ENCODE measurements around the gene WWC2. TPM values are rescaled to one million over a fixed set of nuclear protein-coding genes. Genes with fewer than 3 reads are reported as not detected.

Gene WWC2
- total RNA-seq, 1 experiment from 2014 or later: 39.1 TPM

DNA sequence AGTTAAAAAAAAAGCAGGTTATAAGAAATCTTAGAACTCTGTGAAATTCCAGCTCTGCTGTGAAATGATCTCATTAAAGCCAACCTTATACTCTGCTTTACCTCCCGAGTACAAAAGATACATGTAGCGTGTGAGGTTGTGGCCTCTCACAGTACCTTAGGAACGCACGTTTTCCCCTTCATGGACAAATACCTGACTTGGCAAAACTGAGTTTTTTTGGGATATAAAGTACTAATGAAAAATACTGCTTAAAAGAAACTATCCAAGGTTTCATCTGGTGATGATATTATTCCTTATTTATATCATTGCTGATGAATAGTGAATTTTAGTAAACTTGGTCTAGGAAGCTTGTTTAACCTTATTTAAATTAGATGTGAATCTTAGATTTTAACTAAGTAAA lies 48.9 kb downstream of the WWC2 start:
- Histone ChIP-seq H2AFZ (ENCODE audit: low read depth, low read length, poor library complexity, severe bottlenecking) (no peak overlapping the region), H3K4me3 (replicated peaks in 1 of 2; ENCODE audit: low read depth in 1 of 2, low read length in 2 of 2) (no peak overlapping the region), H3K27ac (ENCODE audit: low read depth, low read length) (no peak overlapping the region), H3K4me2 (ENCODE audit: low read length) (no peak overlapping the region), H3K9ac (ENCODE audit: low read length) (no peak overlapping the region), H3K9me2 (ENCODE audit: insufficient read depth) (no peaks in the 10 kb centered on the region), H3K4me1 (ENCODE audit: control insufficient read depth in 1 of 2, insufficient read depth in 2 of 2, low read length in 2 of 2) (no peaks in the 10 kb centered on the region), H4K20me1 (ENCODE audit: insufficient read depth) (peaks cover 4% of the 10 kb centered on the region; the same call in 1 of the 2 replicates), H3K79me2 (ENCODE audit: insufficient read depth, low read length) (peaks cover 82% of the 10 kb centered on the region), H3K36me3 (ENCODE audit: control insufficient read depth in 1 of 2, insufficient read depth in 2 of 2, low read length in 2 of 2) (no peaks in the 10 kb centered on the region), H3K27me3 (ENCODE audit: insufficient read depth, low read length) (no peaks in the 10 kb centered on the region), H3K9me3 (ENCODE audit: control insufficient read depth in 1 of 2, insufficient read depth in 1 of 2, low read depth in 1 of 2, low read length in 2 of 2) (no peaks in the 10 kb centered on the region)
- POLR2A ChIA-PET: interaction anchor here (0.7 kb wide), 1 partner anchor 10 kb away, joined by 3 read pairs; no protein-coding TSS in a partner anchor
- RAD21 ChIA-PET (ENCODE audit: low non-redundant PET in 1 of 2, low total read pairs in 2 of 2, uncharacterized antibody in 2 of 2, unreplicated experiment in 2 of 2): no interaction called here
- TF ChIP-seq RAD21 (IDR thresholded peaks at IDR 0.05; ENCODE audit: low read depth) (no peak), TCF7L2 (IDR thresholded peaks at IDR 0.05; ENCODE audit: borderline replicate concordance, extremely low read depth, insufficient read depth, insufficient read length) (no peak), CEBPB (IDR thresholded peaks at IDR 0.05; ENCODE audit: low read depth) (no peak), EZH2phosphoT487 (IDR thresholded peaks at IDR 0.05; ENCODE audit: borderline replicate concordance) (no peak), POLR2AphosphoS5 (IDR thresholded peaks at IDR 0.05; ENCODE audit: low read depth, low read length) (no peak), SP1 (IDR thresholded peaks at IDR 0.05; ENCODE audit: low read depth) (no peak), ZNF274 (IDR thresholded peaks at IDR 0.05; ENCODE audit: low read depth, low read length) (no peak), ELF1 (IDR thresholded peaks at IDR 0.05; ENCODE audit: borderline replicate concordance, low read depth) (no peak), YY1 (IDR thresholded peaks at IDR 0.05; ENCODE audit: extremely low read depth, insufficient replicate concordance, low read depth, low read length) (no peak)
- TF ChIP-seq, protein P1, sequence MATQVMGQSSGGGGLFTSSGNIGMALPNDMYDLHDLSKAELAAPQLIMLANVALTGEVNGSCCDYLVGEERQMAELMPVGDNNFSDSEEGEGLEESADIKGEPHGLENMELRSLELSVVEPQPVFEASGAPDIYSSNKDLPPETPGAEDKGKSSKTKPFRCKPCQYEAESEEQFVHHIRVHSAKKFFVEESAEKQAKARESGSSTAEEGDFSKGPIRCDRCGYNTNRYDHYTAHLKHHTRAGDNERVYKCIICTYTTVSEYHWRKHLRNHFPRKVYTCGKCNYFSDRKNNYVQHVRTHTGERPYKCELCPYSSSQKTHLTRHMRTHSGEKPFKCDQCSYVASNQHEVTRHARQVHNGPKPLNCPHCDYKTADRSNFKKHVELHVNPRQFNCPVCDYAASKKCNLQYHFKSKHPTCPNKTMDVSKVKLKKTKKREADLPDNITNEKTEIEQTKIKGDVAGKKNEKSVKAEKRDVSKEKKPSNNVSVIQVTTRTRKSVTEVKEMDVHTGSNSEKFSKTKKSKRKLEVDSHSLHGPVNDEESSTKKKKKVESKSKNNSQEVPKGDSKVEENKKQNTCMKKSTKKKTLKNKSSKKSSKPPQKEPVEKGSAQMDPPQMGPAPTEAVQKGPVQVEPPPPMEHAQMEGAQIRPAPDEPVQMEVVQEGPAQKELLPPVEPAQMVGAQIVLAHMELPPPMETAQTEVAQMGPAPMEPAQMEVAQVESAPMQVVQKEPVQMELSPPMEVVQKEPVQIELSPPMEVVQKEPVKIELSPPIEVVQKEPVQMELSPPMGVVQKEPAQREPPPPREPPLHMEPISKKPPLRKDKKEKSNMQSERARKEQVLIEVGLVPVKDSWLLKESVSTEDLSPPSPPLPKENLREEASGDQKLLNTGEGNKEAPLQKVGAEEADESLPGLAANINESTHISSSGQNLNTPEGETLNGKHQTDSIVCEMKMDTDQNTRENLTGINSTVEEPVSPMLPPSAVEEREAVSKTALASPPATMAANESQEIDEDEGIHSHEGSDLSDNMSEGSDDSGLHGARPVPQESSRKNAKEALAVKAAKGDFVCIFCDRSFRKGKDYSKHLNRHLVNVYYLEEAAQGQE (IDR thresholded peaks at IDR 0.05; ENCODE audit: low read depth): no peak
- TF ChIP-seq, protein P2, sequence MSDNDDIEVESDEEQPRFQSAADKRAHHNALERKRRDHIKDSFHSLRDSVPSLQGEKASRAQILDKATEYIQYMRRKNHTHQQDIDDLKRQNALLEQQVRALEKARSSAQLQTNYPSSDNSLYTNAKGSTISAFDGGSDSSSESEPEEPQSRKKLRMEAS (IDR thresholded peaks at IDR 0.05): no peak
- TF ChIP-seq, protein P3, sequence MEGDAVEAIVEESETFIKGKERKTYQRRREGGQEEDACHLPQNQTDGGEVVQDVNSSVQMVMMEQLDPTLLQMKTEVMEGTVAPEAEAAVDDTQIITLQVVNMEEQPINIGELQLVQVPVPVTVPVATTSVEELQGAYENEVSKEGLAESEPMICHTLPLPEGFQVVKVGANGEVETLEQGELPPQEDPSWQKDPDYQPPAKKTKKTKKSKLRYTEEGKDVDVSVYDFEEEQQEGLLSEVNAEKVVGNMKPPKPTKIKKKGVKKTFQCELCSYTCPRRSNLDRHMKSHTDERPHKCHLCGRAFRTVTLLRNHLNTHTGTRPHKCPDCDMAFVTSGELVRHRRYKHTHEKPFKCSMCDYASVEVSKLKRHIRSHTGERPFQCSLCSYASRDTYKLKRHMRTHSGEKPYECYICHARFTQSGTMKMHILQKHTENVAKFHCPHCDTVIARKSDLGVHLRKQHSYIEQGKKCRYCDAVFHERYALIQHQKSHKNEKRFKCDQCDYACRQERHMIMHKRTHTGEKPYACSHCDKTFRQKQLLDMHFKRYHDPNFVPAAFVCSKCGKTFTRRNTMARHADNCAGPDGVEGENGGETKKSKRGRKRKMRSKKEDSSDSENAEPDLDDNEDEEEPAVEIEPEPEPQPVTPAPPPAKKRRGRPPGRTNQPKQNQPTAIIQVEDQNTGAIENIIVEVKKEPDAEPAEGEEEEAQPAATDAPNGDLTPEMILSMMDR (IDR thresholded peaks at IDR 0.05 in 2 of 3, conservative IDR thresholded peaks at IDR 0.05 in 1 of 3; ENCODE audit: borderline replicate concordance in 1 of 3, insufficient read depth in 1 of 3, low read depth in 2 of 3, low read length in 2 of 3): no peak
- ATAC-seq: no peak
- no TSS peak for BruUV-seq (replicated peaks)
- DNase-seq (ENCODE audit: low read depth, low spot score): no peak
- CTCF ChIA-PET: interaction anchor here (1.0 kb wide), 1 partner anchor 114 kb away, joined by 4 read pairs; no protein-coding TSS in a partner anchor
- intact Hi-C loops (cut with micrococcal nuclease): no loop called here
